SH-SY5Y (cell line): ENCODE data around the gene GLDC.

ENCODE experiments used
- GATA2 ChIP-seq: IDR thresholded peaks from 2 replicates; pipeline ENCODE4 v1.6.1; 2011; ENCODE audit warnings: mild to moderate bottlenecking, low read depth, low read length
- GATA3 ChIP-seq: IDR thresholded peaks from 2 replicates; pipeline ENCODE4 v1.6.1; 2011; ENCODE audit warnings: low read depth, mild to moderate bottlenecking, low read length, moderate library complexity

Gene GLDC

GRCh38 chr9:6611865-6612264 is 33.7 kb downstream of the GLDC start:
- no peak for TF ChIP-seq GATA3
- no peak for TF ChIP-seq GATA2

GRCh38 chr9:6610073-6610472 is 35.5 kb downstream of the GLDC start:
- TF ChIP-seq GATA3: no peak
- no peak for TF ChIP-seq GATA2

- TF ChIP-seq GATA3: no peak
- no peak for TF ChIP-seq GATA2
Observed at GRCh38 chr9:6609497-6610016, 36.0 kb downstream of the GLDC start.

GRCh38 chr9:6605202-6605601 is 40.3 kb downstream of the GLDC start:
- TF ChIP-seq GATA3: no peak
- TF ChIP-seq GATA2: no peak

- TF ChIP-seq GATA2 (no peak), GATA3 (no peak)
Observed at GRCh38 chr9:6600426-6600825, 45.1 kb downstream of the GLDC start.

GRCh38 chr9:6600006-6600405 is 45.5 kb downstream of the GLDC start:
- TF ChIP-seq GATA3 (no peak), GATA2 (no peak)

- no peak for TF ChIP-seq GATA3
- no peak for TF ChIP-seq GATA2
Observed at GRCh38 chr9:6598249-6598725, 47.2 kb downstream of the GLDC start.

- TF ChIP-seq GATA2 (no peak), GATA3 (no peak)
Observed at GRCh38 chr9:6592791-6593190, 52.7 kb downstream of the GLDC start.

- TF ChIP-seq GATA2 (no peak), GATA3 (no peak)
Observed at GRCh38 chr9:6592231-6592630, 53.3 kb downstream of the GLDC start.

GRCh38 chr9:6590772-6591384 is 54.7 kb downstream of the GLDC start:
- TF ChIP-seq GATA3 (no peak), GATA2 (no peak)

GRCh38 chr9:6590334-6590733 is 55.2 kb downstream of the GLDC start:
- TF ChIP-seq GATA2: no peak
- TF ChIP-seq GATA3: no peak

GRCh38 chr9:6584881-6585597 is 60.5 kb downstream of the GLDC start:
- no peak for TF ChIP-seq GATA3
- no peak for TF ChIP-seq GATA2

GRCh38 chr9:6581253-6581652 is 64.3 kb downstream of the GLDC start:
- TF ChIP-seq GATA2: no peak
- TF ChIP-seq GATA3: no peak

- TF ChIP-seq GATA3: no peak
- no peak for TF ChIP-seq GATA2
Observed at GRCh38 chr9:6579613-6580012, 65.9 kb downstream of the GLDC start.

- TF ChIP-seq GATA3 (no peak), GATA2 (no peak)
Observed at GRCh38 chr9:6576987-6577386, 68.5 kb downstream of the GLDC start.
